WTC11 (cell line): ENCODE results near the gene CCNJ. TPM values are rescaled to one million over a fixed set of nuclear protein-coding genes. Genes with fewer than 3 reads are reported as not detected.

ENCODE experiments used
- ATAC-seq: fragments of 200-7000 bp; cut with Tn5 transposase; 2 replicates; pipeline ENCODE4 v1.10.0; 2021; ENCODE audit warnings: mild to moderate bottlenecking, moderate library complexity
- CTCF ChIA-PET: fragments of 300-600 bp; sonication (Branson Sonifier 250); formaldehyde crosslinking; loops from one replicate; lab custom pipeline; 2021; ENCODE audit warnings: antibody characterized with exemption; lab: Charles Lee
- POLR2A ChIA-PET: fragments of 350-600 bp; sonication (Branson Sonifier 250); formaldehyde crosslinking; loops from one replicate; lab custom pipeline; 2021; ENCODE audit warnings: antibody characterized with exemption; lab: Charles Lee
- DNase-seq: peaks from one replicate; pipeline ENCODE4 v3.0.0; 2021; ENCODE audit warnings: low spot score
- H3K27ac Mint-ChIP-seq: 2 replicates; pipeline ENCODE4 v1.8.0; 2021; ENCODE audit warnings: mixed read lengths
- H3K27me3 Mint-ChIP-seq: 2 replicates; pipeline ENCODE4 v1.8.0; 2021; ENCODE audit warnings: low read depth, mild to moderate bottlenecking, moderate library complexity, mixed read lengths
- H3K36me3 Mint-ChIP-seq: 2 replicates; pipeline ENCODE4 v1.8.0; 2021; ENCODE audit warnings: mixed read lengths
- H3K4me1 Mint-ChIP-seq: 2 replicates; pipeline ENCODE4 v1.8.0; 2022; ENCODE audit warnings: mixed read lengths
- H3K4me3 Mint-ChIP-seq: 2 replicates; pipeline ENCODE4 v1.8.0; 2021; ENCODE audit warnings: mild to moderate bottlenecking, moderate library complexity, mixed read lengths
- H3K9me3 Mint-ChIP-seq: 2 replicates; pipeline ENCODE4 v1.8.0; 2021; ENCODE audit warnings: mixed read lengths
- CREM ChIP-seq: sonication (generic); formaldehyde crosslinking; IDR thresholded peaks from 2 replicates; pipeline ENCODE4 v1.8.1; 2022; ENCODE audit warnings: mild to moderate bottlenecking, missing genetic modification reagents, moderate library complexity
- E2F4 ChIP-seq: sonication (generic); formaldehyde crosslinking; IDR thresholded peaks from 2 replicates; pipeline ENCODE4 v1.8.1; 2022; ENCODE audit warnings: low read depth, mild to moderate bottlenecking, moderate library complexity, missing genetic modification reagents, borderline replicate concordance
- ETV6 ChIP-seq: sonication (generic); formaldehyde crosslinking; IDR thresholded peaks from 2 replicates; pipeline ENCODE4 v1.8.1; 2022; ENCODE audit warnings: mild to moderate bottlenecking, missing genetic modification reagents
- MAX ChIP-seq: sonication (generic); formaldehyde crosslinking; IDR thresholded peaks from 2 replicates; pipeline ENCODE4 v1.8.0; 2022; ENCODE audit warnings: mild to moderate bottlenecking, missing genetic modification reagents
- NFATC4 ChIP-seq: fragments of 250-450 bp; sonication (Bioruptor Pico); IDR thresholded peaks from 2 replicates; pipeline ENCODE4 v1.9.0; 2021; ENCODE audit warnings: mild to moderate bottlenecking
- OVOL2 ChIP-seq: fragments of 250-450 bp; sonication (Bioruptor Pico); IDR thresholded peaks from 2 replicates; pipeline ENCODE4 v1.9.0; 2021; ENCODE audit warnings: mild to moderate bottlenecking, borderline replicate concordance
- PRDM15 ChIP-seq: sonication (generic); formaldehyde crosslinking; IDR thresholded peaks from 2 replicates; pipeline ENCODE4 v1.8.0; 2022; ENCODE audit warnings: missing genetic modification reagents
- RORB ChIP-seq: fragments of 250-450 bp; sonication (Bioruptor Pico); IDR thresholded peaks from 2 replicates; pipeline ENCODE4 v1.9.0; 2021; ENCODE audit warnings: mild to moderate bottlenecking
- SOX15 ChIP-seq: fragments of 250-450 bp; sonication (Bioruptor Pico); IDR thresholded peaks from 2 replicates; pipeline ENCODE4 v1.9.0; 2021; ENCODE audit warnings: mild to moderate bottlenecking
- TCF7 ChIP-seq: sonication (generic); formaldehyde crosslinking; IDR thresholded peaks from 2 replicates; pipeline ENCODE4 v1.8.0; 2022; ENCODE audit warnings: mild to moderate bottlenecking, low read depth, missing genetic modification reagents, moderate library complexity
- TEAD1 ChIP-seq: sonication (generic); formaldehyde crosslinking; IDR thresholded peaks from 2 replicates; pipeline ENCODE4 v1.8.0; 2022; ENCODE audit warnings: mild to moderate bottlenecking, missing genetic modification reagents
- TEAD4 ChIP-seq: sonication (generic); formaldehyde crosslinking; IDR thresholded peaks from 2 replicates; pipeline ENCODE4 v1.8.0; 2022; ENCODE audit warnings: mild to moderate bottlenecking, missing genetic modification reagents
- ZBTB21 ChIP-seq: sonication (generic); formaldehyde crosslinking; IDR thresholded peaks from 2 replicates; pipeline ENCODE4 v1.8.1; 2023; ENCODE audit warnings: mild to moderate bottlenecking, missing genetic modification reagents, borderline replicate concordance
- ZNF396 ChIP-seq: fragments of 250-450 bp; sonication (Bioruptor Pico); IDR thresholded peaks from 2 replicates; pipeline ENCODE4 v1.8.0; 2021; ENCODE audit warnings: mild to moderate bottlenecking, moderate library complexity, borderline replicate concordance
- ZNF512 ChIP-seq: sonication (generic); formaldehyde crosslinking; IDR thresholded peaks from 2 replicates; pipeline ENCODE4 v1.8.1; 2022; ENCODE audit warnings: missing genetic modification reagents, borderline replicate concordance
- total RNA-seq: library from RNA; stranded (reverse); gene quantifications from 3 replicates; pipeline ENCODE4 v1.2.3, GENCODE V29; 2021
- TF ChIP-seq, protein P1 (sequence below): fragments of 200-600 bp; IDR thresholded peaks from 2 replicates; pipeline ENCODE4 v1.8.0; 2022; ENCODE audit warnings: antibody characterized with exemption
- TF ChIP-seq, protein P2 (sequence below): sonication (generic); formaldehyde crosslinking; IDR thresholded peaks from 2 replicates; pipeline ENCODE4 v1.8.0; 2022; ENCODE audit warnings: mild to moderate bottlenecking, missing genetic modification reagents
- TF ChIP-seq, protein P3 (sequence below): sonication (generic); formaldehyde crosslinking; conservative IDR thresholded peaks from 2 replicates; pipeline ENCODE4 v1.8.1; 2023; ENCODE audit warnings: mild to moderate bottlenecking, low read depth, missing genetic modification reagents, moderate library complexity

Gene CCNJ
- total RNA-seq, 1 experiment from 2014 or later, result 25.7 TPM

DNA sequence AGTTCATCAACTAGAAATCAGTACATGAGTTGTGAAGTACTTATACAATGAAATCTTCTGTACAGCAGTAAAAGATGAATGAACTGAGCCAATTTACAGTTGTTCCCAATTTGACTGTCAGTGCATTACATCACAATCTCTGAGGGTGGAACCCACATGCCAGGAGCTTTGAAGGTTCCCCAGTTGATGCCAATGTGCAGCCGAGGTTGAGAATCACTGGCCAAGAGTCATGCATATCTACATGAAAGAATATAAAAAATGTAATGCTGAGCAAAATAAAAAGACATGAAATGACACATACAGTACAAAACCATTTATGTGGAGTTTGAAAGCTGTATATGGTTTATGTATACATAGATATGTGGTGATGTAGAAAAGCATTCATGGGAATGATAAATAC, 22.1 kb upstream of the CCNJ start:
- ATAC-seq, result no peak
- H3K27ac Mint-ChIP-seq, result no peak overlapping the region
- no peaks in the 10 kb centered on the region for H3K4me1 Mint-ChIP-seq
- no peak overlapping the region for H3K4me3 Mint-ChIP-seq
- no peaks in the 10 kb centered on the region for H3K27me3 Mint-ChIP-seq
- no peaks in the 10 kb centered on the region for H3K36me3 Mint-ChIP-seq
- TF ChIP-seq OVOL2 (CRISPR knock-in tag), result no peak
- no peak for TF ChIP-seq CREM
- TF ChIP-seq, protein P1, sequence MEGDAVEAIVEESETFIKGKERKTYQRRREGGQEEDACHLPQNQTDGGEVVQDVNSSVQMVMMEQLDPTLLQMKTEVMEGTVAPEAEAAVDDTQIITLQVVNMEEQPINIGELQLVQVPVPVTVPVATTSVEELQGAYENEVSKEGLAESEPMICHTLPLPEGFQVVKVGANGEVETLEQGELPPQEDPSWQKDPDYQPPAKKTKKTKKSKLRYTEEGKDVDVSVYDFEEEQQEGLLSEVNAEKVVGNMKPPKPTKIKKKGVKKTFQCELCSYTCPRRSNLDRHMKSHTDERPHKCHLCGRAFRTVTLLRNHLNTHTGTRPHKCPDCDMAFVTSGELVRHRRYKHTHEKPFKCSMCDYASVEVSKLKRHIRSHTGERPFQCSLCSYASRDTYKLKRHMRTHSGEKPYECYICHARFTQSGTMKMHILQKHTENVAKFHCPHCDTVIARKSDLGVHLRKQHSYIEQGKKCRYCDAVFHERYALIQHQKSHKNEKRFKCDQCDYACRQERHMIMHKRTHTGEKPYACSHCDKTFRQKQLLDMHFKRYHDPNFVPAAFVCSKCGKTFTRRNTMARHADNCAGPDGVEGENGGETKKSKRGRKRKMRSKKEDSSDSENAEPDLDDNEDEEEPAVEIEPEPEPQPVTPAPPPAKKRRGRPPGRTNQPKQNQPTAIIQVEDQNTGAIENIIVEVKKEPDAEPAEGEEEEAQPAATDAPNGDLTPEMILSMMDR, result no peak
- no peak for TF ChIP-seq TEAD1 (CRISPR knock-in tag)
- no peak for TF ChIP-seq TCF7
- TF ChIP-seq ZBTB21 (CRISPR knock-in tag), result no peak
- no peak for TF ChIP-seq TEAD4 (CRISPR knock-in tag)
- no peak for TF ChIP-seq RORB (CRISPR knock-in tag)
- no peak for TF ChIP-seq E2F4 (CRISPR knock-in tag)
- no peak for TF ChIP-seq MAX
- no peak for TF ChIP-seq ETV6 (CRISPR knock-in tag)
- no peak for TF ChIP-seq NFATC4 (CRISPR knock-in tag)
- TF ChIP-seq, protein P2, sequence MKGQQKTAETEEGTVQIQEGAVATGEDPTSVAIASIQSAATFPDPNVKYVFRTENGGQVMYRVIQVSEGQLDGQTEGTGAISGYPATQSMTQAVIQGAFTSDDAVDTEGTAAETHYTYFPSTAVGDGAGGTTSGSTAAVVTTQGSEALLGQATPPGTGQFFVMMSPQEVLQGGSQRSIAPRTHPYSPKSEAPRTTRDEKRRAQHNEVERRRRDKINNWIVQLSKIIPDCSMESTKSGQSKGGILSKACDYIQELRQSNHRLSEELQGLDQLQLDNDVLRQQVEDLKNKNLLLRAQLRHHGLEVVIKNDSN, result no peak
- TF ChIP-seq ZNF512 (CRISPR knock-in tag), result no peak
- TF ChIP-seq, protein P3, sequence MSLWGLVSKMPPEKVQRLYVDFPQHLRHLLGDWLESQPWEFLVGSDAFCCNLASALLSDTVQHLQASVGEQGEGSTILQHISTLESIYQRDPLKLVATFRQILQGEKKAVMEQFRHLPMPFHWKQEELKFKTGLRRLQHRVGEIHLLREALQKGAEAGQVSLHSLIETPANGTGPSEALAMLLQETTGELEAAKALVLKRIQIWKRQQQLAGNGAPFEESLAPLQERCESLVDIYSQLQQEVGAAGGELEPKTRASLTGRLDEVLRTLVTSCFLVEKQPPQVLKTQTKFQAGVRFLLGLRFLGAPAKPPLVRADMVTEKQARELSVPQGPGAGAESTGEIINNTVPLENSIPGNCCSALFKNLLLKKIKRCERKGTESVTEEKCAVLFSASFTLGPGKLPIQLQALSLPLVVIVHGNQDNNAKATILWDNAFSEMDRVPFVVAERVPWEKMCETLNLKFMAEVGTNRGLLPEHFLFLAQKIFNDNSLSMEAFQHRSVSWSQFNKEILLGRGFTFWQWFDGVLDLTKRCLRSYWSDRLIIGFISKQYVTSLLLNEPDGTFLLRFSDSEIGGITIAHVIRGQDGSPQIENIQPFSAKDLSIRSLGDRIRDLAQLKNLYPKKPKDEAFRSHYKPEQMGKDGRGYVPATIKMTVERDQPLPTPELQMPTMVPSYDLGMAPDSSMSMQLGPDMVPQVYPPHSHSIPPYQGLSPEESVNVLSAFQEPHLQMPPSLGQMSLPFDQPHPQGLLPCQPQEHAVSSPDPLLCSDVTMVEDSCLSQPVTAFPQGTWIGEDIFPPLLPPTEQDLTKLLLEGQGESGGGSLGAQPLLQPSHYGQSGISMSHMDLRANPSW (CRISPR knock-in tag), result no peak
- TF ChIP-seq ZNF396 (CRISPR knock-in tag), result no peak
- TF ChIP-seq SOX15 (CRISPR knock-in tag), result no peak
- TF ChIP-seq PRDM15 (CRISPR knock-in tag), result no peak
- ChIA-PET POLR2A (no interaction called here), CTCF (no interaction called here)
- DNase-seq, result no peak
- H3K9me3 Mint-ChIP-seq, result no peaks in the 10 kb centered on the region
